SIG-M5 treated with dmso at 0.1 percent for 504 hours (cell line): ENCODE measurements around the gene EXOSC7.
A peak's percentile ranks its signal among the peaks of the same experiment; 100 is the strongest.
"Not testable (repeated sequence)": the region's sequence is repeated elsewhere in the genome, so short reads cannot be mapped to it uniquely, and the experiment has no call there.

ENCODE experiments used
- DNase-seq: peaks from one replicate; lab custom pipeline; 2025; ENCODE audit not compliant: unreplicated experiment; lab: John Stamatoyannopoulos, UW

Gene EXOSC7

GRCh38 chr3:44976002-44976815 is at the start of gene EXOSC7, which contains the start of gene ZDHHC3:
Gene EXOSC7, plus strand, starts transcription at chr3:44976244. Its CDS starts 34 bp downstream, at chr3:44976278.
Gene ZDHHC3, minus strand, starts transcription at chr3:44976174. Its CDS starts 16,738 bp downstream, at chr3:44959436.
- peak; percentile 72 for DNase-seq

DNA sequence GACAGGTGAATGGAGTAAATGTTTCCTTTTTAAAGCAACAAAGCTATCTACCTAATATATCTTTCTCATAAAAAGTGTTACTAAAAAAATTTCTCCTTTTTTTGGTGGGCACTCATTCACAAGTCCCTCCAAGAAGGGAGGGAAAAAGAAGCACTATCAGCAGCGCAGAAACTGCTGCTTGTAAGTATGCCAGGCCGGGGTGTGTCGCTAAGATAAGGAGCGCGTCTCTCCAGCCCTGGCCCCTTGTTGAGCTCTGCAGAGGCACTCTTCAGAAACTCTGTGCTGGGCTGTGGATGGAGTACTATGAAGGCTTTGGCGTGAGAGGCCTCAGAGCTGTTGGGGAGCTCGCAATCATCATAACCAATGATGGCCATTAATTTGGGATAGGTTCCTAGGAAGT is 49.1 kb upstream of the EXOSC7 start:
- DNase-seq, result no peak

DNA sequence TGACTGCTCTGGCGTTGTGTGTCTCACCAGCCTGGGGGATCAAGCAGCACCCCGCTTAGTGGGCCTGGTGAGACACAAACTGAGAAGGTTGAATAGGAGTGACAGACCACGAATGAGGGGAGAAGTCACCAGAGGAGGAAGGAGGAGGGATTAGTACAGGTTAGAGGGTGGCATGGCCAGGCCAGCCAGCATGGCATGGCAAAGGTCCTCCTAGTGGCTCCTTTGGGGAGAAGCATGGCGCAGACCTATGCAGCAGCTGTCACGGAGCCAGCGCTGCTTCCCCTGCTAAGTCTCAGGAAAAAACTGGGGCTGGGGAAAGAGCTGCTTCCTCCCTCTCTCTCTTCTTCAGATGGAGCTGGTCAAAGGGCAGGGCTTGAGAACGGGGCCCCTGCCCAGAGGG is 48.7 kb upstream of the EXOSC7 start:
- DNase-seq, result no peak

DNA sequence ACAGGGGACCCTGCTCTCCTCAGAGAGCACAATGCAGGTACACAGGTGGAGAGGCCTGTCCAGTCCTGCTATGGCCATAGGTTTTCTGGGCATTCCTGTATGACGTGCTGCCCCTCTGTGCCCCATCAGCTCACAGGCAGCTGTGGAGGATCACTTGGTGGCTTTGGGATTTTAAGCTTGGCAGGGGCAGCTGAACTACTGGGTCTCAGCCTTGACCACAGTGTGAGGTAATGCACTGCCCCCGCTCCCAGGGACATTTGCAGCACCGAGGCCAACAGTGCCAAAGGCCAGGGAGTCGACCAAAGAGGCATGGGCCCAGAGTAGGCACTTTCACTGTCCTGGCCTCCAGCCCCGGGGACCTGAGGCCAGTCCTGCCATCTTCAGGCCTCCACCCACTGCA is 46.3 kb upstream of the EXOSC7 start:
- no peak for DNase-seq

- no peak for DNase-seq
Measured at GRCh38 chr3:44930911-44931310, 45.1 kb upstream of the EXOSC7 start.

GRCh38 chr3:44931791-44932190 is 44.3 kb upstream of the EXOSC7 start:
- DNase-seq, result no peak

DNA sequence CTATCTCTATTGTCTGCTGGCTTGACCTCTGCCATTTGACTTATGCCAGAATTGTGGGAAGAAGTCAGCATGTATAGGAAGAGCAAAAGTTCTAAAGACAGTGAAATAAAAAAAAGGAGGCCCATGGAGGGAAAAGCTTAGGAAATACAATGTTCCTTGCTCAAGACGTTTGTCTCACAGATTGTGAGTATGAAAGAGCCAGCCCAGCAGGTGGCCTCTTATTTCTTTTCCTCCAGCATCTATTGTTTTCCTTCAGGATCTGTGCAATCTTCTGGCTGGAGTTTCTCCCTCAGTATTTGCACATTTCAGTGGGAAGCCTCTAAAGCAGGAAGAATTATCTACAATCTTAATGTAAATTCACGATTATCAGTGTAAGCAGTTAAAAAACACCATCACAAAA is 43.8 kb upstream of the EXOSC7 start:
- DNase-seq, result no peak

DNA sequence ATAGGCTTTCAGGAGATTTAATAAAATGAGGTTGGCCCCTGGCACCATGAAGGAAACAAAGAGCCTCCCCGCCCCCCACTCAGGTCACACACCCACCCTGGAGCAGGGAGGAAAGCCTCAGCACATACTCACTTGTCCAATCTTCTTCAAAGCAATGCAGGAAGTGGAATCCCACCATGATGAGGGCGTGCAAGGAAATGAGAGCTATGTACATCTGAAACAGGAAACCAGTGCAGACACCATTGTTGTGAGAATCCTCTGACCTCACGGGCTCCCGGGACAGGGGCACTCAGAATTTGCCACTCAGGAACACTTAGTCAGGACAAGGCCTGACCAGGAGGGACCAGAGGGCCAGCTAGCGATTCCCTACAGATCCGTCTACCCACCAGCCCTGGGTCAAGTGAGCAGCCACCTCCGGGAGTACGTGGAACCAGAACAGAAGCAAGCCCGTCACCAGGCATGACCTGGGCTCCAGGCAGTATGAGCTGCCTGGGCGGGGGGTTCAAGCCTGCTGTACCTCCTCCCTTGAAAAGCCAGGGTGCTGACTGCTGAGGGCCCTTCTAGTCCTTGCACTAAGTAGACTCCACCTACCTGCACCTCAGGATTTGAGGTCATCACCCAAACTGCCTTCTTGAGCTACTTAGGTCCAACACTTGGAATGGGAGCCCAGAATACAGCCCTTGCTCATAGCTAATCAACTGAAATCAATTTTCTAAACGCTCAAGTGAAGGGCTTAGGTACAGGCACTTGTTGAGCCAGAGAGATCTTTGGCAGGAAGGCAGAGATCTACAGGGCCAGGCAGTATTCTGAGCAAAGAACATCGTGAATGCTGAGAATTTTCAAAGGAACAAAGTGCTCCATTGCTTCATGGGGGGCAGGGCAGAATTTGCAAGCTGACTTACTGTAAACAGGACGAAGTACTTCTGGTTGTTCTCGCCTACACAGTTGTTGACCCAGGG is 42.8 kb upstream of the EXOSC7 start:
- no peak for DNase-seq

- no peak for DNase-seq
Measured at GRCh38 chr3:44939581-44940036, 36.4 kb upstream of the EXOSC7 start.

- DNase-seq, result no peak
Measured at GRCh38 chr3:44942202-44942921, 33.7 kb upstream of the EXOSC7 start.

DNA sequence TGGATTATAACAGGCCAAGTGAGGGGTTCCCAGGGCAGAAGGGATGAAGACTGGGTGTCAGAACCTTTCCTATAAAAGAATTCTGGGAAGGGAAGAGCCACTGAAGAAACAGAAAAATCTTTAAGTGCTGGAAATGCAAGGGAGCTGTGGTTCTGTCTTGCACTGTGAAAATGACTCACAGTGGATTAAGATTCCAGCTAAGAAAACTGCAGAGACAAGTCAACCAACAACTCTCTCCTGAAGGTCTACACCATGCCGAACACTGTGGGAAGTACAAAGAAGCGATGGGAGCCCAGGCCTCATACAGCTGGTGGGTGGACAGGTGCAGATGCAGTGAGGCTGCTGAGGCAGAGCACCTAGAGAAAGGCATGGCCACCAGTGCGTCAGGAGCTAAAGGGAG is 27.8 kb upstream of the EXOSC7 start:
- DNase-seq, result no peak

GRCh38 chr3:44949770-44950169 is 26.3 kb upstream of the EXOSC7 start:
- DNase-seq, result not testable (repeated sequence)

DNA sequence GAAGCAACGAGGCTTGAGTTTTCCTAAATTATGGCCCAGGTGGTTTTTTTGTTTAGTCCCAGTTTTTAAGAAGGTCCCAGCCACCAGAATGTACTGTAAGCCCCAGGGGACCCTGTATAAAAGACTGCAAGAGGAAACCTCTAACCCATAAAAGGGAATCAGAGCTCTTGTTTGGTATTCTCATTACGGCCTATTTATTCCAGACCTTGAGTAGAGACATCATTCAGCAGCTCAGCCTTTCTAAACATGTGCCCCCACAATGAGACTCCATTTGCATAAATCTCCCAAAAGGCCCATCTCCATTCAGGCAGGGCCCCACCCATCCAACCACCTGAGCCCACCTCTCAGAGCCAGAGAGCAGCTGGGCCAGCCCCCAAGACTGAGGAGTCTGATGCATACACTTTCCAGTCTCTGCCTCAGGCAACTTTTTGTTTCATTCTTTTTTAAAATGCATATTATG is 25.7 kb upstream of the EXOSC7 start:
- no peak for DNase-seq

DNA sequence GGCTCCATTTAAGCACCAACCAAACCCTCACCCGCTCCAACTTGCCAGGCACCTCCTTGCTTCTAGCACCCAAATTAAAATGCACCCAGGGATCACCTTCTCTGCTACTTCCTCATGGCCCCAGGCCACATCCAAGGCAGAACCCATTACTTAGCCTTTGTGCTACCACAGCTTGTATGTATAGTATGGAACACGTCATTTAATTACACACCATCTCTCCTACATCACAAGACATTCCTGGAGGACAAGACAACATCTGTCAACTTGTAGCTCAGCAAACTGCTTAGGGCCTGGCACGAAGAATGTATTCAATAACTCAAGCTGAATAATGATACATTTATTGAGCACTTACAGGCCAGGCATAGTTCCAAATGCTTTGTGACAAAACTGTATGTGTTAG is 23.4 kb upstream of the EXOSC7 start:
- DNase-seq, result no peak

DNA sequence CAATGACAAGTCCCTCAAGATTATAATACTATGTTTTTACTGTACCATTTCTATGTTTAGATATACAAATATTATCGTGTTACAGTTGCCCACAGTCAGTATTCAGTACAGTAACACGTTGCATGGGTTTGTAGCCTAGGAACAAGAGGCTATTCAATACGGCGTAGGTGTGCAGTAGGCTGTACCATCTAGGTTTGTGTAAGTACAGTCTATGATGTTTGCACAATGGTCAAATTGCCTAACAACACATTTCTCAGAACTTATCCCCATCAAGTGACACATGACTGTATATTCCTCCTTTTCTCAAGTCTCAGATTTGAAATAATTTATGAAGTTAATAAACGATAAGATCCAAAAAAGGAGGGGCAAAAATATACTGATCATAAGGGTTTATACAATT is 21.7 kb upstream of the EXOSC7 start:
- no peak for DNase-seq

GRCh38 chr3:44954962-44955361 is 21.1 kb upstream of the EXOSC7 start:
- DNase-seq, result peak; percentile 89

- DNase-seq, result no peak
Measured at GRCh38 chr3:44955917-44956316, 20.1 kb upstream of the EXOSC7 start.

- DNase-seq, result no peak
Measured at GRCh38 chr3:44957986-44958385, 18.1 kb upstream of the EXOSC7 start.

DNA sequence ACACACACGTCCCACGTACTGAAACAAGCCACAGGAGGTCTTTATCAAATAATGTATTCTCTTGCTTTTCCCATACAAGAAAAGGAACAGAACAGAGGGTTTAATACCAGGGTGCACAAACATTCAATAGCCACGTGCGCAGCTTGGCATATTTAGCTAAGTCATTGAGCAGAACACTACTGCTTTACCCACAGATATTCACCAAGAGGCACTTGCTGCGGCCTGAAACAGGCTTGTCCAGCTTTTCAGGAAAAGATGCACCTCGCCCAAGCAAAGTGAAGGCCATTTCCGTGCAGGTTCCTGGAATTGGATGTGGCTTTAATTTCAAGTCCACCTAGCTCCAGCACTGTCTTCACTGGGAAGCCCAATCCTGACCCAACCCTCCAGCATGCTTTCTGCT is 17.7 kb upstream of the EXOSC7 start:
- no peak for DNase-seq

GRCh38 chr3:44960387-44961026 is 15.5 kb upstream of the EXOSC7 start:
- peak; percentile 69 for DNase-seq
